ENCODE data around the gene TPCN2. TPM values are rescaled to one million over a fixed set of nuclear protein-coding genes. Genes with fewer than 3 reads are reported as not detected.

TPCN2 gene
- total RNA-seq, 6 donors from 2014 or later, result 12.5 to 61.8 (median 18.8) TPM

DNA sequence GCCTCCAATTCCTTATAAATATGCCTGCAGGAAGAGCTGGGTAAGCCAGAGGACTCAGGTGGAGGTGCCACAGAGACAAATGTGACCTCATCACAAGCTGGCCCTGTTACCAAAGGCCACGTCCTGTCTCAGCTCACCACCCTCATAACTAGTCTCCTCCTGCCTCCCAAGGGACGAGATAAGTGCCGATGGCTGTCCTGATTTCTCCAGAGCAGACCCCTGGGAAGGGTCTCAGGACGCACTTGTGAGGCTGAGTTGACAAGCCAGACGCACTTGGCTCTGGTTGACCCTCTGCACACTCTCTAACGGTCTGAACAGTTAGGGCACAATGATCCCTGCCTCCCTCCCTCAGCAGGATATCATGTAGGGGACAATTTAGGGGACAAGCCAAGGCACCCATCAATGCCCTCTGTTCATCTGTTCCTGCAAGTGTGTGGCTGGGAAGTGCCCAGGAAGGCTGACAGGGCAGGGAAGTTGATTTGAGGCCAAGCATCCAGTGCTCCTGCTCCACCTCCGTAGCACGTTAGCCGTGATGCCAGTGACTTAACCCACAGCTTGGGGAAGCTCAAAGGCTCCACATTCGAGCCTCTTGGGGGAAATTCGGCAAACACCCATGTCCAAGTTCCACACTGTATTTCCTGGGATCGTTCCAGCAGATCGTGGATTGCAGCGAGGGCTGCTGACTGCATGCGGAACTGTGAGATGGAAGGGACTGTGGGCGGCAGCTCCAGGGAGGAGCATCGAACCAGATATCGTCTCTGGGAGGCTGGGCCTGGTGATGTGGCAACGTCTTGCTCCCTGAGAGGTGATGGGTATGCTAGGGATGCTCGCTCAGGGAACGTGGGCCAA is 109.8 kb downstream of the TPCN2 start:
- no peak for ATAC-seq (ENCODE audit: low FRiP score in 2 of 2)
- H3K27ac ChIP-seq, result no peak overlapping the region
- WGBS, 2 donors, result 85 to 89% methylated on average over 14 to 21 of the region's 21 CpGs
- H3K4me1 ChIP-seq, result peaks cover 16 to 32% (median 21%) of the 10 kb centered on the region in 4 donors
- TF ChIP-seq POLR2A (IDR thresholded peaks at IDR 0.05), result no peak
- no peak for TF ChIP-seq CTCF (IDR thresholded peaks at IDR 0.05)
- no peak for TF ChIP-seq EP300 (IDR thresholded peaks at IDR 0.05)
- H3K36me3 ChIP-seq, result no peaks in the 10 kb centered on the region
- no peaks in the 10 kb centered on the region for H3K27me3 ChIP-seq
- no peaks in the 10 kb centered on the region for H3K9me3 ChIP-seq
- no peak for DNase-seq
- no peak overlapping the region for H3K4me3 ChIP-seq

GRCh38 chr11:69159150-69159852 is 110.6 kb downstream of the TPCN2 start:
- H3K36me3 ChIP-seq, result no peaks in the 10 kb centered on the region
- no peaks in the 10 kb centered on the region for H3K27me3 ChIP-seq
- TF ChIP-seq POLR2AphosphoS5 (IDR thresholded peaks at IDR 0.05), result no peak
- TF ChIP-seq CTCF (IDR thresholded peaks at IDR 0.05), result no peak
- TF ChIP-seq EP300 (IDR thresholded peaks at IDR 0.05), result no peak
- no peak for TF ChIP-seq POLR2A (IDR thresholded peaks at IDR 0.05)
- peaks cover 16 to 32% (median 21%) of the 10 kb centered on the region in 4 donors for H3K4me1 ChIP-seq
- no peaks in the 10 kb centered on the region for H3K9me3 ChIP-seq
- 95 to 98% methylated on average over 19 of the region's 19 CpGs for WGBS, 2 donors
- no peak for ATAC-seq (ENCODE audit: low FRiP score in 2 of 2)
- no peak overlapping the region for H3K27ac ChIP-seq
- H3K4me3 ChIP-seq, result no peak overlapping the region
- no peak for DNase-seq

GRCh38 chr11:69160296-69161116 is 111.8 kb downstream of the TPCN2 start:
- Histone ChIP-seq H3K4me1 (peaks cover 16 to 25% (median 20%) of the 10 kb centered on the region in 4 donors), H3K27ac (no peak overlapping the region), H3K27me3 (no peaks in the 10 kb centered on the region), H3K36me3 (no peaks in the 10 kb centered on the region), H3K4me3 (no peak overlapping the region), H3K9me3 (no peaks in the 10 kb centered on the region)
- DNase-seq, result no peak
- 92% methylated on average over 14 to 15 of the region's 15 CpGs for WGBS, 2 donors
- no peak for ATAC-seq (ENCODE audit: low FRiP score in 2 of 2)
- TF ChIP-seq POLR2A (IDR thresholded peaks at IDR 0.05) (no peak), POLR2AphosphoS5 (IDR thresholded peaks at IDR 0.05) (no peak)

DNA sequence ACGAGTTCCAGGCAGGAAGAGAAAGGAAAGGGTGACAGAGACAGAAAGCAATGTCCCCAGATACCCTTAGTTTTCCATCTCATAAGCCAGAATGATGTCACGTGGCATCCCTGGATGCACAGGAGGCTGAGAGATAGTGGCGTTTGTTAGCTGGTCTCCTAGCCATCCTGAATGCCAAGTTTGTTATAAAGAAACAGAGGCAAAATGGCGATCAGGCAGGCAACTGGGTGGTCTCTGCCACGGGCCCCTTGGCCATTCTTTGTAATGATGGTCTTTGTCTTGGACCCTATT is 112.3 kb downstream of the TPCN2 start:
- DNase-seq (no peak), ATAC-seq (ENCODE audit: low FRiP score in 2 of 2) (no peak)
- Histone ChIP-seq H3K27ac (no peak overlapping the region), H3K4me3 (no peak overlapping the region), H3K4me1 (peaks cover 14 to 23% (median 18%) of the 10 kb centered on the region in 4 donors), H3K36me3 (no peaks in the 10 kb centered on the region), H3K9me3 (no peaks in the 10 kb centered on the region), H3K27me3 (no peaks in the 10 kb centered on the region)
- TF ChIP-seq POLR2A (IDR thresholded peaks at IDR 0.05) (no peak), CTCF (IDR thresholded peaks at IDR 0.05) (no peak), EP300 (IDR thresholded peaks at IDR 0.05) (no peak), POLR2AphosphoS5 (IDR thresholded peaks at IDR 0.05) (no peak)
- WGBS, 2 donors, result 72 to 75% methylated on average over 3 to 5 of the region's 5 CpGs

- Histone ChIP-seq H3K4me1 (peaks cover 3 to 21% (median 12%) of the 10 kb centered on the region in 4 donors), H3K27me3 (no peaks in the 10 kb centered on the region), H3K9me3 (no peaks in the 10 kb centered on the region), H3K27ac (no peak overlapping the region), H3K4me3 (no peak overlapping the region), H3K36me3 (no peaks in the 10 kb centered on the region)
- ATAC-seq (ENCODE audit: low FRiP score in 2 of 2), result no peak
- no peak for TF ChIP-seq POLR2A (IDR thresholded peaks at IDR 0.05)
- TF ChIP-seq POLR2AphosphoS5 (IDR thresholded peaks at IDR 0.05), result no peak
- TF ChIP-seq CTCF (IDR thresholded peaks at IDR 0.05), result no peak
- no peak for TF ChIP-seq EP300 (IDR thresholded peaks at IDR 0.05)
- no peak for DNase-seq
These were observed 113.8 kb downstream of the TPCN2 start for GRCh38 chr11:69162505-69162904.

All from upper lobe of left lung (tissue), 6 donors.